GM23338 (cell line): Measurements from ENCODE around the gene CCDC188. TPM values are rescaled to one million over a fixed set of nuclear protein-coding genes. Genes with fewer than 3 reads are reported as not detected.

Experiments used
- ATAC-seq: fragments of 200-7000 bp; cut with Tn5 transposase; 3 replicates; pipeline ENCODE4 v1.9.1; 2020
- DNase-seq: peaks from one replicate; pipeline ENCODE4 v3.0.0-alpha.2; 2015; ENCODE audit warnings: low spot score
- H2AFZ ChIP-seq: fragments of 200-600 bp; sonication (generic); 2 replicates; pipeline ENCODE4 v1.8.0; 2016; ENCODE audit warnings: antibody characterized with exemption, mild to moderate bottlenecking, moderate library complexity
- H3F3A ChIP-seq: fragments of 200-600 bp; sonication (generic); replicated peaks from 2 replicates; pipeline ENCODE4 v1.8.0; 2017; ENCODE audit warnings: antibody characterized with exemption, mixed run types, low read depth
- H3K27ac ChIP-seq: fragments of 200-600 bp; sonication (generic); 2 replicates; pipeline ENCODE4 v1.6.1; 2016; ENCODE audit warnings: low read depth
- H3K27me3 ChIP-seq: fragments of 200-600 bp; sonication (generic); 2 replicates; pipeline ENCODE4 v1.8.0; 2016; ENCODE audit warnings: mild to moderate bottlenecking, mixed run types, moderate library complexity; ENCODE audit not compliant: insufficient read depth
- H3K36me3 ChIP-seq: fragments of 200-600 bp; sonication (generic); 2 replicates; pipeline ENCODE4 v1.8.0; 2016; ENCODE audit warnings: mild to moderate bottlenecking; ENCODE audit not compliant: insufficient read depth
- H3K4me1 ChIP-seq: fragments of 200-600 bp; sonication (generic); 2 replicates; pipeline ENCODE4 v1.8.0; 2016; ENCODE audit warnings: mild to moderate bottlenecking, moderate library complexity; ENCODE audit not compliant: insufficient read depth
- H3K4me2 ChIP-seq: fragments of 200-600 bp; sonication (generic); 2 replicates; pipeline ENCODE4 v1.7.1; 2017; ENCODE audit warnings: mixed run types
- H3K4me3 ChIP-seq: fragments of 200-600 bp; sonication (generic); 2 replicates; pipeline ENCODE4 v1.6.1; 2016; ENCODE audit warnings: mixed run types
- H3K79me2 ChIP-seq: fragments of 200-600 bp; sonication (generic); replicated peaks from 2 replicates; pipeline ENCODE4 v1.8.0; 2017; ENCODE audit warnings: mild to moderate bottlenecking; ENCODE audit not compliant: insufficient read depth
- H3K9me2 ChIP-seq: fragments of 200-600 bp; sonication (generic); 2 replicates; pipeline ENCODE4 v1.8.0; 2017; ENCODE audit not compliant: insufficient read depth
- H4K20me1 ChIP-seq: fragments of 200-600 bp; sonication (generic); replicated peaks from 2 replicates; pipeline ENCODE4 v1.8.0; 2017; ENCODE audit warnings: mild to moderate bottlenecking; ENCODE audit not compliant: insufficient read depth
- H3K27ac Mint-ChIP-seq: 2 replicates; pipeline ENCODE4 v1.8.0; 2020; ENCODE audit warnings: inconsistent platforms, mild to moderate bottlenecking, moderate library complexity, mixed read lengths
- H3K27me3 Mint-ChIP-seq: 3 replicates; pipeline ENCODE4 v1.8.0; 2022; ENCODE audit warnings: low read depth, mild to moderate bottlenecking, moderate library complexity, mixed read lengths, inconsistent platforms; ENCODE audit not compliant: insufficient read depth, poor library complexity
- H3K36me3 Mint-ChIP-seq: 3 replicates; pipeline ENCODE4 v1.8.0; 2021; ENCODE audit warnings: low read depth, mild to moderate bottlenecking, inconsistent platforms, moderate library complexity, mixed read lengths
- H3K4me1 Mint-ChIP-seq: 3 replicates; pipeline ENCODE4 v1.8.0; 2020; ENCODE audit warnings: mild to moderate bottlenecking, inconsistent platforms, mixed read lengths
- H3K4me3 Mint-ChIP-seq: 3 replicates; pipeline ENCODE4 v1.8.0; 2021; ENCODE audit warnings: moderate library complexity, mild to moderate bottlenecking, inconsistent platforms, mixed read lengths
- H3K9me3 Mint-ChIP-seq: 3 replicates; pipeline ENCODE4 v1.8.0; 2020; ENCODE audit warnings: moderate library complexity, mild to moderate bottlenecking, inconsistent platforms, mixed read lengths
- CREB1 ChIP-seq: fragments of 250-450 bp; sonication (Bioruptor Pico); IDR thresholded peaks from 2 replicates; pipeline ENCODE4 v1.5.0; 2020; ENCODE audit warnings: low read depth, mild to moderate bottlenecking, moderate library complexity
- CTCF ChIP-seq, 2 experiments: fragments of 200-600 bp in 1 of 2; sonication (generic) in 1 of 2; conservative IDR thresholded peaks; 2 replicates each; pipeline versions ENCODE4 v1.5.1 to v1.6.1; 2016 to 2017; ENCODE audit warnings: antibody characterized with exemption in 2 of 2, low read depth in 2 of 2, mild to moderate bottlenecking in 2 of 2, moderate library complexity in 1 of 2
- ETS1 ChIP-seq: IDR thresholded peaks from 2 replicates; pipeline ENCODE4 v1.6.1; 2016; ENCODE audit warnings: antibody characterized with exemption
- EZH2 ChIP-seq: fragments of 200-600 bp; sonication (generic); IDR thresholded peaks from one replicate; pipeline ENCODE4 v1.8.0; 2017; ENCODE audit warnings: antibody characterized with exemption, mild to moderate bottlenecking, low read depth; ENCODE audit not compliant: unreplicated experiment
- JUNB ChIP-seq: IDR thresholded peaks from one replicate; pipeline ENCODE4 v1.6.1; 2016; ENCODE audit warnings: antibody characterized with exemption; ENCODE audit not compliant: unreplicated experiment
- POLR2AphosphoS5 ChIP-seq: IDR thresholded peaks from 2 replicates; pipeline ENCODE4 v1.6.1; 2016; ENCODE audit warnings: antibody characterized with exemption, low read depth
- STAT1 ChIP-seq: IDR thresholded peaks from one replicate; pipeline ENCODE4 v1.6.1; 2016; ENCODE audit warnings: antibody characterized with exemption; ENCODE audit not compliant: unreplicated experiment
- ZNF114 ChIP-seq: fragments of 250-450 bp; sonication (Bioruptor Pico); IDR thresholded peaks from 2 replicates; pipeline ENCODE4 v1.5.0; 2020; ENCODE audit warnings: mild to moderate bottlenecking, moderate library complexity
- ZNF331 ChIP-seq: fragments of 250-450 bp; sonication (Bioruptor Pico); IDR thresholded peaks from 2 replicates; pipeline ENCODE4 v1.5.0; 2020; ENCODE audit warnings: low read depth, mild to moderate bottlenecking, moderate library complexity
- ZNF462 ChIP-seq: fragments of 250-450 bp; sonication (Bioruptor Pico); IDR thresholded peaks from 2 replicates; pipeline ENCODE4 v1.5.0; 2020; ENCODE audit warnings: mild to moderate bottlenecking, moderate library complexity
- polyA plus RNA-seq: library from polyadenylated mRNA; unstranded; fragments of >200 nt; fragmentation: Nextera tagmentation; extraction: Ambion mirVana; gene quantifications from 2 replicates; pipeline ENCODE4 v1.2.1, GENCODE V29; 2016
- total RNA-seq: library from RNA; depleted of rRNA; stranded (reverse); fragments of >200 nt; shearing (Covaris generic); gene quantifications from 2 replicates; pipeline ENCODE4 v1.2.3, GENCODE V29; 2014

CCDC188 gene
- total and polyA plus RNA-seq, 2 experiments from 2014 or later = not detected

- no peak for TF ChIP-seq CTCF (conservative IDR thresholded peaks at IDR 0.05; ENCODE audit: low read depth in 2 of 2)
Measured at GRCh38 chr22:20182365-20182764, 31.5 kb upstream of the CCDC188 start (continued).

- Mint-ChIP-seq H3K4me1 (peaks cover 5% of the 10 kb centered on the region; the same call in 2 of the 3 replicates), H3K27ac (no peak overlapping the region), H3K9me3 (no peaks in the 10 kb centered on the region; the same call in 2 of the 3 replicates), H3K36me3 (no peaks in the 10 kb centered on the region), H3K27me3 (peaks cover 16% of the 10 kb centered on the region), H3K4me3 (no peak overlapping the region)
- Histone ChIP-seq H3K27me3 (no peaks in the 10 kb centered on the region), H3K36me3 (no peaks in the 10 kb centered on the region), H2AFZ (no peak overlapping the region), H3K79me2 (no peaks in the 10 kb centered on the region), H3K4me3 (no peak overlapping the region), H3K4me1 (no peaks in the 10 kb centered on the region), H3K4me2 (no peak overlapping the region), H3F3A (no peaks in the 10 kb centered on the region), H3K9me2 (no peaks in the 10 kb centered on the region), H3K27ac (no peak overlapping the region), H4K20me1 (no peaks in the 10 kb centered on the region)
- no peak for DNase-seq
- ATAC-seq = no peak
- TF ChIP-seq ZNF331 (no peak), ETS1 (no peak), ZNF114 (CRISPR knock-in tag) (no peak), POLR2AphosphoS5 (no peak)
Measured at GRCh38 chr22:20181884-20182236, 31.0 kb upstream of the CCDC188 start.

- no peak overlapping the region for H3K27ac Mint-ChIP-seq
- H3K79me2 ChIP-seq = no peaks in the 10 kb centered on the region
- H3K27ac ChIP-seq = no peak overlapping the region
- H3K4me1 ChIP-seq = no peaks in the 10 kb centered on the region
- no peaks in the 10 kb centered on the region for H3K4me1 Mint-ChIP-seq
- H3K4me3 Mint-ChIP-seq = no peak overlapping the region
- no peaks in the 10 kb centered on the region for H3K36me3 Mint-ChIP-seq
- H2AFZ ChIP-seq = no peak overlapping the region
- H3F3A ChIP-seq = no peaks in the 10 kb centered on the region
- peaks cover 13% of the 10 kb centered on the region for H3K27me3 Mint-ChIP-seq
- H3K9me3 Mint-ChIP-seq = no peaks in the 10 kb centered on the region; the same call in 2 of the 3 replicates
- H4K20me1 ChIP-seq = no peaks in the 10 kb centered on the region
- ATAC-seq (no peak), DNase-seq (no peak)
- H3K4me3 ChIP-seq = no peak overlapping the region
- no peaks in the 10 kb centered on the region for H3K9me2 ChIP-seq
- H3K27me3 ChIP-seq = no peaks in the 10 kb centered on the region
- H3K4me2 ChIP-seq = no peak overlapping the region
- H3K36me3 ChIP-seq = no peaks in the 10 kb centered on the region
- TF ChIP-seq STAT1 (no peak), JUNB (no peak), ZNF462 (CRISPR knock-in tag) (no peak), EZH2 (no peak), CREB1 (CRISPR knock-in tag) (no peak), POLR2AphosphoS5 (no peak)
Measured at GRCh38 chr22:20181194-20181883, 30.5 kb upstream of the CCDC188 start.
